HepG2 (cell line): ENCODE results near the gene SECTM1. TPM values are rescaled to one million over a fixed set of nuclear protein-coding genes. Genes with fewer than 3 reads are reported as not detected.

Experiments
- ARID5B ChIP-seq: IDR thresholded peaks from 2 replicates; pipeline ENCODE4 v1.4.0; 2020; ENCODE audit warnings: mild to moderate bottlenecking, missing genetic modification reagents
- BHLHE40 ChIP-seq: IDR thresholded peaks from 2 replicates; pipeline ENCODE4 v1.6.1; 2011; ENCODE audit warnings: low read length, improper control_type of control experiment
- ELF3 ChIP-seq: IDR thresholded peaks from 2 replicates; pipeline ENCODE4 v1.6.1; 2016; ENCODE audit warnings: missing genetic modification reagents, missing compliant biosample characterization
- KMT2B ChIP-seq: IDR thresholded peaks from 2 replicates; pipeline ENCODE4 v1.6.1; 2016; ENCODE audit warnings: missing genetic modification reagents, missing compliant biosample characterization
- NCOA5 ChIP-seq: sonication (generic); formaldehyde crosslinking; IDR thresholded peaks from 2 replicates; pipeline ENCODE4 v1.4.0; 2020; ENCODE audit warnings: missing genetic modification reagents
- RXRA ChIP-seq: sonication (generic); formaldehyde crosslinking; IDR thresholded peaks from 2 replicates; pipeline ENCODE4 v1.5.1; 2020; ENCODE audit warnings: missing genetic modification reagents
- SMC3 ChIP-seq: IDR thresholded peaks from 2 replicates; pipeline ENCODE4 v1.6.1; 2011; ENCODE audit warnings: low read length, improper control_type of control experiment
- SP4 ChIP-seq: sonication (generic); formaldehyde crosslinking; IDR thresholded peaks from 2 replicates; pipeline ENCODE4 v1.8.1; 2023; ENCODE audit warnings: mild to moderate bottlenecking, missing genetic modification reagents
- SPEN ChIP-seq: sonication (generic); formaldehyde crosslinking; IDR thresholded peaks from 2 replicates; pipeline ENCODE4 v1.5.1; 2020; ENCODE audit warnings: low read depth, mild to moderate bottlenecking, missing genetic modification reagents
- STAG1 ChIP-seq: sonication (generic); formaldehyde crosslinking; IDR thresholded peaks from 2 replicates; pipeline ENCODE4 v1.4.0; 2020; ENCODE audit warnings: missing genetic modification reagents
- XRCC5 ChIP-seq: fragments of 200-400 bp; formaldehyde crosslinking; optimal IDR thresholded peaks from 2 replicates; pipeline ENCODE3; 2017; ENCODE audit warnings: mild to moderate bottlenecking, low read length
- ZNF501 ChIP-seq: sonication (generic); formaldehyde crosslinking; IDR thresholded peaks from 2 replicates; pipeline ENCODE4 v1.5.1; 2020; ENCODE audit warnings: mild to moderate bottlenecking, moderate library complexity, missing genetic modification reagents
- ZNF552 ChIP-seq: sonication (generic); formaldehyde crosslinking; IDR thresholded peaks from 2 replicates; pipeline ENCODE4 v1.9.0; 2022; ENCODE audit warnings: missing genetic modification reagents, mild to moderate bottlenecking, borderline replicate concordance
- ZNF572 ChIP-seq: sonication (generic); formaldehyde crosslinking; IDR thresholded peaks from 2 replicates; pipeline ENCODE4 v1.5.1; 2020; ENCODE audit warnings: mild to moderate bottlenecking, missing genetic modification reagents
- ZNF605 ChIP-seq: sonication (generic); formaldehyde crosslinking; IDR thresholded peaks from 2 replicates; pipeline ENCODE4 v1.8.0; 2022; ENCODE audit warnings: mild to moderate bottlenecking, missing genetic modification reagents
- ZNF781 ChIP-seq: sonication (generic); formaldehyde crosslinking; IDR thresholded peaks from 2 replicates; pipeline ENCODE4 v1.5.1; 2020; ENCODE audit warnings: borderline replicate concordance, mild to moderate bottlenecking, missing genetic modification reagents; ENCODE audit errors: not compliant biosample characterization
- ZNF788 ChIP-seq: sonication (generic); formaldehyde crosslinking; IDR thresholded peaks from 2 replicates; pipeline ENCODE4 v1.5.0; 2020; ENCODE audit warnings: mild to moderate bottlenecking, missing genetic modification reagents, borderline replicate concordance
- polyA plus RNA-seq, 8 experiments: library from polyadenylated mRNA; depleted of rRNA in 3 of 8; stranded (reverse) in 7 of 8; unstranded in 1 of 8; fragments of >200 nt; fragmentation: Illumina TruSeq in 4 of 8; extraction: Trizol in 4 of 8; gene quantifications; 2 replicates each; pipeline versions ENCODE4 v1.2.1 to v1.2.3, GENCODE V29; 2011 to 2016; ENCODE audit warnings: low read depth in 4 of 8, missing spikeins in 1 of 8, mixed read lengths in 1 of 8; ENCODE audit not compliant: insufficient read depth in 1 of 8
- total RNA-seq, 5 experiments: library from RNA; depleted of rRNA; stranded (reverse); fragments of >200 nt; fragmentation: Illumina TruSeq; extraction: Trizol; gene quantifications; 2 replicates each; pipeline ENCODE4 v1.2.3, GENCODE V29; 2016; ENCODE audit warnings: low read depth in 1 of 5
- TF ChIP-seq, protein P1 (sequence below): sonication (generic); formaldehyde crosslinking; IDR thresholded peaks from 2 replicates; pipeline ENCODE4 v1.9.0; 2021; ENCODE audit warnings: missing genetic modification reagents, borderline replicate concordance
- TF ChIP-seq, protein P2 (sequence below): sonication (generic); formaldehyde crosslinking; IDR thresholded peaks from 2 replicates; pipeline ENCODE4 v1.5.0; 2020; ENCODE audit warnings: mild to moderate bottlenecking, missing genetic modification reagents, borderline replicate concordance
- TF ChIP-seq, protein P3 (sequence below): sonication (generic); formaldehyde crosslinking; IDR thresholded peaks from 2 replicates; pipeline ENCODE4 v1.8.1; 2023; ENCODE audit warnings: mild to moderate bottlenecking, missing genetic modification reagents

Gene SECTM1
- total and polyA plus RNA-seq, 2 of the 13 experiments (the other 11 are each of a cell fraction or from before 2014, with no cell fraction given), result 3.5 to 5.3 TPM

- TF ChIP-seq, protein P1, sequence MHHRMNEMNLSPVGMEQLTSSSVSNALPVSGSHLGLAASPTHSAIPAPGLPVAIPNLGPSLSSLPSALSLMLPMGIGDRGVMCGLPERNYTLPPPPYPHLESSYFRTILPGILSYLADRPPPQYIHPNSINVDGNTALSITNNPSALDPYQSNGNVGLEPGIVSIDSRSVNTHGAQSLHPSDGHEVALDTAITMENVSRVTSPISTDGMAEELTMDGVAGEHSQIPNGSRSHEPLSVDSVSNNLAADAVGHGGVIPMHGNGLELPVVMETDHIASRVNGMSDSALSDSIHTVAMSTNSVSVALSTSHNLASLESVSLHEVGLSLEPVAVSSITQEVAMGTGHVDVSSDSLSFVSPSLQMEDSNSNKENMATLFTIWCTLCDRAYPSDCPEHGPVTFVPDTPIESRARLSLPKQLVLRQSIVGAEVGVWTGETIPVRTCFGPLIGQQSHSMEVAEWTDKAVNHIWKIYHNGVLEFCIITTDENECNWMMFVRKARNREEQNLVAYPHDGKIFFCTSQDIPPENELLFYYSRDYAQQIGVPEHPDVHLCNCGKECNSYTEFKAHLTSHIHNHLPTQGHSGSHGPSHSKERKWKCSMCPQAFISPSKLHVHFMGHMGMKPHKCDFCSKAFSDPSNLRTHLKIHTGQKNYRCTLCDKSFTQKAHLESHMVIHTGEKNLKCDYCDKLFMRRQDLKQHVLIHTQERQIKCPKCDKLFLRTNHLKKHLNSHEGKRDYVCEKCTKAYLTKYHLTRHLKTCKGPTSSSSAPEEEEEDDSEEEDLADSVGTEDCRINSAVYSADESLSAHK (CRISPR knock-in tag), result no peak
- TF ChIP-seq ZNF781 (peak; percentile 9), RXRA (CRISPR knock-in tag) (peak; percentile 35; the same call in 1 of the 2 replicates), ZNF605 (peak; percentile 24; the same call in 1 of the 2 replicates), SMC3 (peak; percentile 59; the same call in 1 of the 2 replicates), ZNF552 (CRISPR knock-in tag) (no peak), SPEN (CRISPR knock-in tag) (0 out of 2 replicates have a peak, but pooled peaks have one; percentile 49), ARID5B (CRISPR knock-in tag) (0 out of 2 replicates have a peak, but pooled peaks have one; percentile 51), ZNF788 (CRISPR knock-in tag) (peak; percentile 67; the same call in 1 of the 2 replicates), XRCC5 (peak; percentile 86), NCOA5 (CRISPR knock-in tag) (no peak), ZNF501 (CRISPR knock-in tag) (0 out of 2 replicates have a peak, but pooled peaks have one; percentile 31), STAG1 (CRISPR knock-in tag) (peak; percentile 94), BHLHE40 (0 out of 2 replicates have a peak, but pooled peaks have one; percentile 15), ELF3 (CRISPR knock-in tag) (peak; percentile 37; the same call in 1 of the 2 replicates), SP4 (CRISPR knock-in tag) (no peak), KMT2B (CRISPR knock-in tag) (0 out of 2 replicates have a peak, but pooled peaks have one; percentile 20), ZNF572 (CRISPR knock-in tag) (0 out of 2 replicates have a peak, but pooled peaks have one; percentile 29)
- TF ChIP-seq, protein P2, sequence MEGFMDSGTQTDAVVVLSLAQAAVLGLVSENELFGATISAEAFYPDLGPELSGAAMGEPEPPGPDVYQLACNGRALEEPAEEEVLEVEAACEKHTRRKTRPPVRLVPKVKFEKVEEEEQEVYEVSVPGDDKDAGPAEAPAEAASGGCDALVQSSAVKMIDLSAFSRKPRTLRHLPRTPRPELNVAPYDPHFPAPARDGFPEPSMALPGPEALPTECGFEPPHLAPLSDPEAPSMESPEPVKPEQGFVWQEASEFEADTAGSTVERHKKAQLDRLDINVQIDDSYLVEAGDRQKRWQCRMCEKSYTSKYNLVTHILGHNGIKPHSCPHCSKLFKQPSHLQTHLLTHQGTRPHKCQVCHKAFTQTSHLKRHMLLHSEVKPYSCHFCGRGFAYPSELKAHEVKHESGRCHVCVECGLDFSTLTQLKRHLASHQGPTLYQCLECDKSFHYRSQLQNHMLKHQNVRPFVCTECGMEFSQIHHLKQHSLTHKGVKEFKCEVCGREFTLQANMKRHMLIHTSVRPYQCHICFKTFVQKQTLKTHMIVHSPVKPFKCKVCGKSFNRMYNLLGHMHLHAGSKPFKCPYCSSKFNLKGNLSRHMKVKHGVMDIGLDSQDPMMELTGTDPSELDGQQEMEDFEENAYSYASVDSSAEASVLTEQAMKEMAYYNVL (CRISPR knock-in tag), result no peak
- TF ChIP-seq, protein P3, sequence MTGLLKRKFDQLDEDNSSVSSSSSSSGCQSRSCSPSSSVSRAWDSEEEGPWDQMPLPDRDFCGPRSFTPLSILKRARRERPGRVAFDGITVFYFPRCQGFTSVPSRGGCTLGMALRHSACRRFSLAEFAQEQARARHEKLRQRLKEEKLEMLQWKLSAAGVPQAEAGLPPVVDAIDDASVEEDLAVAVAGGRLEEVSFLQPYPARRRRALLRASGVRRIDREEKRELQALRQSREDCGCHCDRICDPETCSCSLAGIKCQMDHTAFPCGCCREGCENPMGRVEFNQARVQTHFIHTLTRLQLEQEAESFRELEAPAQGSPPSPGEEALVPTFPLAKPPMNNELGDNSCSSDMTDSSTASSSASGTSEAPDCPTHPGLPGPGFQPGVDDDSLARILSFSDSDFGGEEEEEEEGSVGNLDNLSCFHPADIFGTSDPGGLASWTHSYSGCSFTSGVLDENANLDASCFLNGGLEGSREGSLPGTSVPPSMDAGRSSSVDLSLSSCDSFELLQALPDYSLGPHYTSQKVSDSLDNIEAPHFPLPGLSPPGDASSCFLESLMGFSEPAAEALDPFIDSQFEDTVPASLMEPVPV, result peak; percentile 49; the same call in 1 of the 2 replicates
These were observed 32.8 kb downstream of the SECTM1 start (continued) for GRCh38 chr17:82300707-82301270.
